Uterus (tissue), 2 donors: ENCODE measurements around the gene SLC22A23.

Source experiments
- CTCF ChIP-seq, 4 experiments: fragments of 200-600 bp in 2 of 4; fragments of 450-650 bp in 2 of 4; sonication (generic) in 2 of 4; IDR thresholded peaks; one replicate each; pipeline ENCODE4 v1.5.1; 2016 to 2019; ENCODE audit warnings: antibody characterized with exemption in 4 of 4, mild to moderate bottlenecking in 2 of 4, moderate library complexity in 1 of 4
- POLR2A ChIP-seq, 2 donors: fragments of 450-650 bp; IDR thresholded peaks; one replicate each; pipeline ENCODE4 v1.6.1; 2016; ENCODE audit warnings: antibody characterized with exemption in 2 of 2, mild to moderate bottlenecking in 1 of 2, moderate library complexity in 1 of 2

GRCh38 chr6:3289664-3290055 lies 167.2 kb downstream of the SLC22A23 start:
- TF ChIP-seq POLR2A (IDR thresholded peaks at IDR 0.05) (no peak), CTCF (IDR thresholded peaks at IDR 0.05) (no peak)
